Measurements from ENCODE around the gene U2AF1L4. TPM values are rescaled to one million over a fixed set of nuclear protein-coding genes. Genes with fewer than 3 reads are reported as not detected.
A peak's percentile ranks its signal among the peaks of the same experiment; 100 is the strongest.

The U2AF1L4 gene
- total and polyA plus RNA-seq, 2 donors (not counting 3 experiments of a cell fraction or from before 2014, with no cell fraction given), result 5.6 to 13.5 TPM

GRCh38 chr19:35718345-35719041 is 26.7 kb downstream of the U2AF1L4 start:
- Histone ChIP-seq H3K9me3 (replicated peaks; ENCODE audit: control insufficient read depth, insufficient read depth, low read length) (no peaks in the 10 kb centered on the region), H3K27ac (ENCODE audit: insufficient read depth, low read depth, low read length) (no peak overlapping the region), H4K20me1 (replicated peaks; ENCODE audit: control insufficient read depth, extremely low read depth, insufficient read depth, low read length) (no peaks in the 10 kb centered on the region), H3K27me3 (ENCODE audit: control insufficient read depth in 2 of 2, insufficient read depth in 2 of 2, low read length in 2 of 2) (no peaks in the 10 kb centered on the region), H2AFZ (ENCODE audit: low read depth, low read length) (no peak overlapping the region), H3K9ac (replicated peaks; ENCODE audit: extremely low read depth, insufficient read depth, low read length) (peak overlapping the region; percentile 62), H3K4me3 (replicated peaks in 1 of 3; ENCODE audit: insufficient read depth in 1 of 3, low read depth in 1 of 3, low read length in 3 of 3) (peak overlapping the region; percentile 57 to 64 (median 57)), H3K9me1 (replicated peaks; ENCODE audit: control insufficient read depth, extremely low read depth, insufficient read depth, low read length) (no peaks in the 10 kb centered on the region), H3K79me2 (ENCODE audit: control insufficient read depth, insufficient read depth, low read length) (peaks cover 30% of the 10 kb centered on the region), H3K36me3 (ENCODE audit: control insufficient read depth in 2 of 2, extremely low read depth in 1 of 2, insufficient read depth in 2 of 2, low read length in 2 of 2) (peaks cover 6 to 24% of the 10 kb centered on the region in 2 experiments), H3K4me1 (ENCODE audit: control insufficient read depth, extremely low read depth, insufficient read depth, low read length) (peaks cover 17% of the 10 kb centered on the region), H3K4me2 (ENCODE audit: insufficient read depth, low read length) (peak overlapping the region; percentile 44)
- intact Hi-C loops (cut with micrococcal nuclease) (no loop called here), dilution Hi-C loops (cut with MboI; ENCODE audit: extremely low pct_ligation_motif_present, low sequenced_read_pairs) (no loop called here)
- peak; percentile 25 for DNase-seq (ENCODE audit: low read depth, low spot score)
- no peak for TF ChIP-seq POLR2AphosphoS5 (IDR thresholded peaks at IDR 0.05; ENCODE audit: insufficient read depth, low read depth, low read length)
- no peak for TF ChIP-seq GATA2 (IDR thresholded peaks at IDR 0.05; ENCODE audit: insufficient read depth, insufficient read length, low read depth, low read length)
- TF ChIP-seq MYC (IDR thresholded peaks at IDR 0.05; ENCODE audit: low read depth, low read length), result no peak
- TF ChIP-seq MAX (IDR thresholded peaks at IDR 0.05; ENCODE audit: insufficient read depth, insufficient read length), result no peak
- TF ChIP-seq CTCF (IDR thresholded peaks at IDR 0.05; ENCODE audit: extremely low read depth in 1 of 2, insufficient read depth in 1 of 2, low read depth in 1 of 2, low read length in 2 of 2), result no peak
- TSS peak; percentile 18 for BruUV-seq (replicated peaks)
- CTCF ChIA-PET, result interaction anchor here (0.5 to 1.8 kb wide), 5 partner anchors 16 to 362 kb away, joined by 3 to 7 read pairs (median 3); partner anchors contain the start of genes LIN37, PSENEN and U2AF1L4
- POLR2A ChIA-PET, result no interaction called here
- FAIRE-seq, result peak; percentile 67
